Osteocyte (in vitro differentiated cells): ENCODE measurements around the gene BCKDHB. TPM values are rescaled to one million over a fixed set of nuclear protein-coding genes. Genes with fewer than 3 reads are reported as not detected.
A peak's percentile ranks its signal among the peaks of the same experiment; 100 is the strongest.

Source experiments
- DNase-seq: peaks from one replicate; pipeline ENCODE4 v3.0.0; 2021; ENCODE audit warnings: mixed read lengths; ENCODE audit not compliant: unreplicated experiment; ENCODE audit errors: extremely low spot score
- H3K27ac Mint-ChIP-seq: one replicate; pipeline ENCODE4 v1.8.0; 2021; ENCODE audit warnings: mild to moderate bottlenecking, mixed read lengths; ENCODE audit not compliant: unreplicated experiment
- H3K27me3 Mint-ChIP-seq: one replicate; pipeline ENCODE4 v1.8.0; 2021; ENCODE audit warnings: mixed read lengths; ENCODE audit not compliant: unreplicated experiment
- H3K36me3 Mint-ChIP-seq: one replicate; pipeline ENCODE4 v1.8.0; 2021; ENCODE audit warnings: mixed read lengths; ENCODE audit not compliant: unreplicated experiment
- H3K4me1 Mint-ChIP-seq: one replicate; pipeline ENCODE4 v1.8.0; 2021; ENCODE audit warnings: mixed read lengths; ENCODE audit not compliant: unreplicated experiment
- H3K4me3 Mint-ChIP-seq: one replicate; pipeline ENCODE4 v1.8.0; 2021; ENCODE audit warnings: mild to moderate bottlenecking, moderate library complexity, mixed read lengths; ENCODE audit not compliant: unreplicated experiment
- H3K9me3 Mint-ChIP-seq: one replicate; pipeline ENCODE4 v1.8.0; 2021; ENCODE audit warnings: mixed read lengths; ENCODE audit not compliant: unreplicated experiment
- total RNA-seq: library from RNA; stranded (reverse); gene quantifications from 2 replicates; pipeline ENCODE4 v1.2.1, GENCODE V29; 2021
- TF ChIP-seq, protein P1 (sequence below): fragments of 200-600 bp; sonication (generic); IDR thresholded peaks from 2 replicates; pipeline ENCODE4 v1.5.0; 2021; ENCODE audit warnings: antibody characterized with exemption, mild to moderate bottlenecking, moderate library complexity

BCKDHB gene
- total RNA-seq, 1 donor from 2014 or later = 20.4 TPM

DNA sequence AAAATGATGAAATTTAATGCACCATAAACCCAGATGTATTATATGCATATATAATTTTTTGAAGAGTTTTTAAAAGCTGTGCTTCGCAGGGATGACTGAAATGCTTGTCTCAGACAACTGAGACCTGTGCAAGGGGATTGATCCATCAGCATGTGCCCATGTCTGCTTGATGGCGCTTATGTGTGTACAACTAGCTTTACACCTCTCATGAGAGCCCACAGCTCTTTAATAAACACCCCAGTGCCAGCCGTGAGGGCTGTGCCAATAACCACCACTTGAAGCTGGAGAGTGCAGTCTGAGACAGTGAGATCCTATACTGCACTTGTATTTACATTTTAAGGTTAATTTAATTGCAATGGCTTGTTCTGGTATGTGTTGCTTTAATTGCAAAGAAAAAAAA is 225.5 kb downstream of the BCKDHB start:
- Mint-ChIP-seq H3K36me3 (no peaks in the 10 kb centered on the region), H3K27me3 (no peaks in the 10 kb centered on the region), H3K27ac (no peak overlapping the region), H3K4me3 (no peak overlapping the region), H3K9me3 (no peaks in the 10 kb centered on the region), H3K4me1 (peaks cover 16% of the 10 kb centered on the region)
- TF ChIP-seq, protein P1, sequence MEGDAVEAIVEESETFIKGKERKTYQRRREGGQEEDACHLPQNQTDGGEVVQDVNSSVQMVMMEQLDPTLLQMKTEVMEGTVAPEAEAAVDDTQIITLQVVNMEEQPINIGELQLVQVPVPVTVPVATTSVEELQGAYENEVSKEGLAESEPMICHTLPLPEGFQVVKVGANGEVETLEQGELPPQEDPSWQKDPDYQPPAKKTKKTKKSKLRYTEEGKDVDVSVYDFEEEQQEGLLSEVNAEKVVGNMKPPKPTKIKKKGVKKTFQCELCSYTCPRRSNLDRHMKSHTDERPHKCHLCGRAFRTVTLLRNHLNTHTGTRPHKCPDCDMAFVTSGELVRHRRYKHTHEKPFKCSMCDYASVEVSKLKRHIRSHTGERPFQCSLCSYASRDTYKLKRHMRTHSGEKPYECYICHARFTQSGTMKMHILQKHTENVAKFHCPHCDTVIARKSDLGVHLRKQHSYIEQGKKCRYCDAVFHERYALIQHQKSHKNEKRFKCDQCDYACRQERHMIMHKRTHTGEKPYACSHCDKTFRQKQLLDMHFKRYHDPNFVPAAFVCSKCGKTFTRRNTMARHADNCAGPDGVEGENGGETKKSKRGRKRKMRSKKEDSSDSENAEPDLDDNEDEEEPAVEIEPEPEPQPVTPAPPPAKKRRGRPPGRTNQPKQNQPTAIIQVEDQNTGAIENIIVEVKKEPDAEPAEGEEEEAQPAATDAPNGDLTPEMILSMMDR = no peak
- no peak for DNase-seq

DNA sequence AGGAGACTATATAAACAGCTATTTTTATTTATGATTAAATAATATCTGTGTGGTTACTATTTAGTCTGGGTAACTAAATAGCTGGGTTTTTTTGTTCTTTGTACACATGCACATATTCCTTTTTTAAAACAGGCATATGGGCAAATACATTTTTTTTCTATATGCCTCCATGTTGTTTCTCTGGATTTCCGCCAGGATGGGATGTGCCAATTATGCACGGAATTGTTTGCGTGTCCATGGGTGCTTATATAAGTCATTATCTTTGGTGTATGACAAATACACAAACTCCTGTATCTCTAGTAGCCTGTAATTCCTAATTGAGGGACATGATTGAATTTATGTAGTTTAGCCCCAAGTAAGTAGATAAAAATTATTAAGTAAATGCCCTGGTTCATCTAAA is 226.9 kb downstream of the BCKDHB start:
- H3K27ac Mint-ChIP-seq = no peak overlapping the region

DNA sequence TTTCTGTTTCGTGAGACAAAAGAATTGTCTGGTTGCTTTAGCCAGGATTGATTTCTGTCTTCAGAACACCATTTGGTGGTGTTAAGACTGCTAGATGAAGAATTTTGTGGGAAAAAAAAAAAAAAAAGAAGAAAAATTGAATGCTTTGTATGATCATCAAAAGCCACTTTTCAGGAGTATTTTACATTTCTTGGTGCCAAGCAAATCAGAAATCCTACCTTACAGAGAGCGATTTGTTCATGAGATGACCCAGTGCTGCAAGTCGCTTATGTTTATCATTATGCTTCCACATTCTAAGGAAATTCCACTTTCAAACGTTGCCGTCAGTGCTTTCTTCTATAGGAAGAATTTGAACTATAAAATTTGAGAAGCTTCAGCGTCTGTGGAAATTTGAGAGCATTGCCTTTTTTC is 228.7 kb downstream of the BCKDHB start:
- DNase-seq = no peak
- no peaks in the 10 kb centered on the region for H3K36me3 Mint-ChIP-seq
- H3K27ac Mint-ChIP-seq = peak overlapping the region; percentile 81
- H3K4me3 Mint-ChIP-seq = peak overlapping the region; percentile 73
- no peaks in the 10 kb centered on the region for H3K27me3 Mint-ChIP-seq
- TF ChIP-seq, protein P1 = no peak
- H3K9me3 Mint-ChIP-seq = no peaks in the 10 kb centered on the region
- peaks cover 12% of the 10 kb centered on the region for H3K4me1 Mint-ChIP-seq

More for the DNA sequence above, 226.9 kb downstream of the BCKDHB start:
- DNase-seq = no peak
- Mint-ChIP-seq H3K9me3 (no peaks in the 10 kb centered on the region), H3K36me3 (no peaks in the 10 kb centered on the region), H3K27me3 (no peaks in the 10 kb centered on the region), H3K4me1 (peaks cover 12% of the 10 kb centered on the region), H3K4me3 (no peak overlapping the region)
- TF ChIP-seq, protein P1 = no peak

DNA sequence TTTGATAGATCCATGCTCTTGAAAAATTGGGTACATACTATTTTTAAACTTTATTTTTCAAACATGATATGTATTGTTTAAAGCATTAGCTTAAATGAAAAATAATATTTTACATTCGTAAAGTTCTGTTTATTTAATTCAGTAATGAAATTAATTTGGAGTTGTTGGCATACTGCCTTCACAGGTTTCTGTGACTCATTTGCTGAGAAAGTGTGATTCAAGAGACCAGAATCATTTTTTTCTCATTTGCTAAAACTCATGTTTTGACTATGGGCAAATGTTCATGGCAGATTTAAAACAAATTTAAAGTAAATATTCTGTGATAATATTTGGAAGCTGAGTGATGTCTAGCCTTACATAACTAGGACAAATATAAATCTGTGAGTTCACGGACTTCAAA is 230.4 kb downstream of the BCKDHB start:
- Mint-ChIP-seq H3K36me3 (no peaks in the 10 kb centered on the region), H3K9me3 (no peaks in the 10 kb centered on the region), H3K4me1 (peaks cover 20% of the 10 kb centered on the region), H3K27me3 (no peaks in the 10 kb centered on the region), H3K4me3 (no peak overlapping the region), H3K27ac (no peak overlapping the region)
- TF ChIP-seq, protein P1 = no peak
- DNase-seq = no peak

DNA sequence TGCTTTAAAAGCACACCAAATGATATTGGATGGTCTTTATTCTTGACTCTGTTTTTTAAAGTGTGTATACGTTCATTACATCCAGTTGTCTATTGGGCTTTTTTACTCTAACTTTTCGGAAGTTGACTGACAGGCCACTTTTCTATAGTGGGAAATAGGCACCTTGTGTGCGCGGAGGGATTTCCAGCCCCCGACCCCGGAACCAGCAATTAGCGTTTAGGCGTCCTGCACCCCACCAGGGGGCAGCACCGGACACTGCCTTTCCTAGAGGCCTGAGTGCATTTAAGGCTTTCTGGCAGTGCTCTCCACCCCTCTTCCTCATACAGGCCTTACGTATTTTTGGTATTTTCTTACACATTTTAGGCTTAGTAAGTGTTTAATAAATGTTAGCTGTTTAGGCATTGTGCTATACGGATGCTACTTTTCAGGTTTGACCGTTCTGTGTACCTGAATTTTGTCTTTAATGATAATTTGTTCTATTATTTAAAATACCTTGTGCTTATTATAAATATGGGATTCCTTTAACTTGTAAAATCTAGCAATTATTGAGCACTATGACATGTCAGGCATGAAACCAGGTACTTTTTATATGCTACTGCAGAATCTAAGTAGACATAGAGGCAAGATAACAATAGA is 231.8 kb downstream of the BCKDHB start:
- DNase-seq = no peak
- Mint-ChIP-seq H3K27ac (no peak overlapping the region), H3K4me3 (no peak overlapping the region)

More for the DNA sequence above, 231.8 kb downstream of the BCKDHB start:
- H3K9me3 Mint-ChIP-seq = no peaks in the 10 kb centered on the region
- H3K4me1 Mint-ChIP-seq = peaks cover 22% of the 10 kb centered on the region
- no peaks in the 10 kb centered on the region for H3K27me3 Mint-ChIP-seq
- TF ChIP-seq, protein P1 = peak; percentile 75
- H3K36me3 Mint-ChIP-seq = no peaks in the 10 kb centered on the region
